ENCODE data around the gene LGALS3. TPM values are rescaled to one million over a fixed set of nuclear protein-coding genes. Genes with fewer than 3 reads are reported as not detected.
"Not testable (repeated sequence)": the region's sequence is repeated elsewhere in the genome, so short reads cannot be mapped to it uniquely, and the experiment has no call there.

Gene LGALS3
- polyA plus RNA-seq (ENCODE audit: insufficient read length in 3 of 3) = 10 to 100 TPM; 14.8 to 26.0 (median 16.1) TPM
- long read RNA-seq, donor 1, transcript LGALS3-201 (6 exons, 1,146 nt) = major isoform, 10 of 16 reads
- long read RNA-seq, donor 1, partial matches to known transcripts = 5 of 16 reads
- long read RNA-seq, donor 1, other reads (novel, unspliced or antisense) = 0 of 16 reads
- long read RNA-seq, donor 2, transcript LGALS3-201 (6 exons, 1,146 nt) = major isoform, 11 of 54 reads
- long read RNA-seq, donor 2, partial matches to known transcripts = 39 of 54 reads
- long read RNA-seq, donor 2, other reads (novel, unspliced or antisense) = 0 of 54 reads
- long read RNA-seq, donor 3, transcript LGALS3-201 (6 exons, 1,146 nt) = major isoform, 23 of 49 reads
- long read RNA-seq, donor 3, partial matches to known transcripts = 22 of 49 reads
- long read RNA-seq, donor 3, other reads (novel, unspliced or antisense) = 0 of 49 reads
- long read RNA-seq, donor 4, transcript LGALS3-201 (6 exons, 1,146 nt) = major isoform, 12 of 18 reads
- long read RNA-seq, donor 4, partial matches to known transcripts = 5 of 18 reads
- long read RNA-seq, donor 4, other reads (novel, unspliced or antisense) = 0 of 18 reads
- long read RNA-seq, donor 5 = 0 reads
- long read RNA-seq, donor 6, transcript LGALS3-201 (6 exons, 1,146 nt) = major isoform, 5 of 22 reads
- long read RNA-seq, donor 6, partial matches to known transcripts = 14 of 22 reads
- long read RNA-seq, donor 6, other reads (novel, unspliced or antisense) = 0 of 22 reads
- long read RNA-seq, donor 7, transcript LGALS3-201 (6 exons, 1,146 nt) = major isoform, 12 of 24 reads
- long read RNA-seq, donor 7, partial matches to known transcripts = 11 of 24 reads
- long read RNA-seq, donor 7, other reads (novel, unspliced or antisense) = 0 of 24 reads
- long read RNA-seq, donor 8 = 0 reads
- long read RNA-seq, donor 9, transcript LGALS3-201 (6 exons, 1,146 nt) = major isoform, 16 of 27 reads
- long read RNA-seq, donor 9, partial matches to known transcripts = 7 of 27 reads
- long read RNA-seq, donor 9, other reads (novel, unspliced or antisense) = 0 of 27 reads
- long read RNA-seq, donor 10, transcript LGALS3-201 (6 exons, 1,146 nt) = major isoform, 13 of 31 reads
- long read RNA-seq, donor 10, partial matches to known transcripts = 13 of 31 reads
- long read RNA-seq, donor 10, other reads (novel, unspliced or antisense) = 0 of 31 reads
- long read RNA-seq, donor 11, transcript LGALS3-201 (6 exons, 1,146 nt) = major isoform, 10 of 11 reads
- long read RNA-seq, donor 11, partial matches to known transcripts = 0 of 11 reads
- long read RNA-seq, donor 11, other reads (novel, unspliced or antisense) = 0 of 11 reads
- long read RNA-seq, donor 12, transcript LGALS3-201 (6 exons, 1,146 nt) = major isoform, 15 of 32 reads
- long read RNA-seq, donor 12, partial matches to known transcripts = 15 of 32 reads
- long read RNA-seq, donor 12, other reads (novel, unspliced or antisense) = 0 of 32 reads
- long read RNA-seq, donor 13 = 0 reads
- long read RNA-seq, donor 14, transcript LGALS3-201 (6 exons, 1,146 nt) = major isoform, 19 of 30 reads
- long read RNA-seq, donor 14, partial matches to known transcripts = 10 of 30 reads
- long read RNA-seq, donor 14, other reads (novel, unspliced or antisense) = 0 of 30 reads
- long read RNA-seq, donor 15, transcript LGALS3-201 (6 exons, 1,146 nt) = major isoform, 7 of 15 reads
- long read RNA-seq, donor 15, partial matches to known transcripts = 7 of 15 reads
- long read RNA-seq, donor 15, other reads (novel, unspliced or antisense) = 0 of 15 reads
- long read RNA-seq, donor 16, transcript LGALS3-201 (6 exons, 1,146 nt) = major isoform, 48 of 68 reads
- long read RNA-seq, donor 16, partial matches to known transcripts = 17 of 68 reads
- long read RNA-seq, donor 16, other reads (novel, unspliced or antisense) = 0 of 68 reads

DNA sequence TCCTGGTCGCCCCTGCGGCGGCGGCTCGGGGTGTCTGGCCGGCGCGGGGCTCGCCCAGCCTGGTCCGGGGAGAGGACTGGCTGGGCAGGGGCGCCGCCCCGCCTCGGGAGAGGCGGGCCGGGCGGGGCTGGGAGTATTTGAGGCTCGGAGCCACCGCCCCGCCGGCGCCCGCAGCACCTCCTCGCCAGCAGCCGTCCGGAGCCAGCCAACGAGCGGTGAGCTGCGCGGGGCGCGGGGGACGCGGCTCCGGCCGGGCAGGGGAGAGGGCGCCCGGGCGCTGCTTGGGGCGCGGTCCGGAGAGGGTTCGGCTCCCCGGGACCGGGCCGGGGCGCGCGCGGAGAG lies at the start of gene LGALS3:
Gene LGALS3 (plus strand): TSS at position 167 of the 342 bp plus-strand sequence. CDS start 8,122 bp downstream, outside the sequence.
- no peak for DNase-seq (ENCODE audit: extremely low read depth in 1 of 11, low read depth in 9 of 11, low spot score in 4 of 11)

GRCh38 chr14:55079961-55080360 lies 49.1 kb upstream of the LGALS3 start:
- not testable (repeated sequence) for DNase-seq (ENCODE audit: extremely low read depth in 1 of 11, low read depth in 9 of 11, low spot score in 4 of 11)

- no peak for DNase-seq (ENCODE audit: extremely low read depth in 1 of 11, low read depth in 9 of 11, low spot score in 4 of 11)
Measured at GRCh38 chr14:55084401-55085059, 44.5 kb upstream of the LGALS3 start.

DNA sequence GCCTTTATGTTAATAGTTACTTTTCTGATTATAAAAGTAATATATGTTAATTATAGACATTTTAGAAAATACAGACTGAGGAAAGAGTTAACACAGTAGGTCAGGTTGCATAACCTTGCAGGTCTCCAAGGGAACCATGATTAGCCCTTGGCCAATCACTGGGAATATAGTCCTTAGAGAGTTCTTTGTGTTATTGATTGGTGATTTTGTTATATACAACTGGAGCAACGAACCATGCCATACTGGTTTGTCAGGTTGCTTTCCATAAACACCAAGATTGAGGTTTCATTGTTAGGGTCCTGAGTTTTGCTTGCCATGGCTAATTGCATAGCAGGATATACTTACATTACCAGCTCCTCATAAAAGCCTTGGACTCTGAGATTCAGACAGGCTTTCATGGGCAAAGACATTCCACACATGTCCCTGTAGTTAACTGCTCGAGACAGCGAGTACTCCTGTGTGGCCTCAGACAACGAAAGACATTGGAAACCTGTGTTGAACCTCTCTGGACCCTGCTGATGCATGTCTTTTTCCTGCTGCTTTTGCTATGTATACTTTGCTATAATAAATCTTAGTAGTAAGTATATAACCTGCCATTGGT lies 43.9 kb upstream of the LGALS3 start:
- DNase-seq (ENCODE audit: extremely low read depth in 1 of 11, low read depth in 9 of 11, low spot score in 4 of 11) = no peak

GRCh38 chr14:55086938-55087337 lies 42.1 kb upstream of the LGALS3 start:
- no peak for DNase-seq (ENCODE audit: extremely low read depth in 1 of 11, low read depth in 9 of 11, low spot score in 4 of 11)

GRCh38 chr14:55088356-55088755 lies 40.7 kb upstream of the LGALS3 start:
- DNase-seq (ENCODE audit: extremely low read depth in 1 of 11, low read depth in 9 of 11, low spot score in 4 of 11) = no peak

GRCh38 chr14:55092341-55092740 lies 36.7 kb upstream of the LGALS3 start:
- DNase-seq (ENCODE audit: extremely low read depth in 1 of 11, low read depth in 9 of 11, low spot score in 4 of 11) = no peak

DNA sequence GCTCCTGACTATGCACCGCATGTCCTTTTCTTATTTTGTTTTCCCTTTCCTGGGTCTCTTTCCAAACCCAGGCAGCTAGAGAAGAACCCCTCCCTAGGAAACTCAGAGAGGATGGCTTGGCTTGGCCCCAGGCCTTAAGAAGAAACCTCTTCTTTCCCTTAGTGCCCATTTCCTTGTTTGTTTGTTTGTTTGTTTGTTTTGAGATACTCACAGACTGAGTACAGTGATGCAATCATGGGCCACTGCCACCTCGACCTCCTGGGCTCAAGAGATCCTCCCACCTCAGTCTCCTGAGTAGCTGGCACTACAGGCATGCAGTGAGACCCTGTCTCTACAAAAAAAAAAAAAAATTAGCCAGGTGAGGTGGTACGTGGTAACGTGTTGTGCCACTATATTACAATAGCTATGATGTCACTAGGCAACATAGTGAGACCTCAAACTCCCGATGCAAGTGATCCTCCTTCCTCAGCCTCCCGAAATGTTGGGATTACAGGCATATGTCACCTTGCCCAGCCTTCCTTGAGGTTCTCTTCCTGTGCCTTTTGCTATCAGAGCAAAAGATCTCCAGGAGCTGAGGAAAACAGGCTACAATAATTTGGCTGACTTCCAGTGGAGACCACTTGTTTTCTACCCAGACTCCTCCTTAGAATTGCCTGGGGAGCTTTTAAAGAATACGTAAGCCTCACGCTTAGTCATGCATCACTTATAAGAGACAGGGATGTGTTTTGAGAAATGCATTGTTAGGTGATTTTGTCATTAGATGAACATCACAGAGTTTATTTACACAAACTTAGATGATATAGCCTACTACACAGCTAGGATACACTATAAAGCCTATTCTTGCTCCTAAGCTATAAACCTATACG lies 34.5 kb upstream of the LGALS3 start:
- no peak for DNase-seq (ENCODE audit: extremely low read depth in 1 of 11, low read depth in 9 of 11, low spot score in 4 of 11)

DNA sequence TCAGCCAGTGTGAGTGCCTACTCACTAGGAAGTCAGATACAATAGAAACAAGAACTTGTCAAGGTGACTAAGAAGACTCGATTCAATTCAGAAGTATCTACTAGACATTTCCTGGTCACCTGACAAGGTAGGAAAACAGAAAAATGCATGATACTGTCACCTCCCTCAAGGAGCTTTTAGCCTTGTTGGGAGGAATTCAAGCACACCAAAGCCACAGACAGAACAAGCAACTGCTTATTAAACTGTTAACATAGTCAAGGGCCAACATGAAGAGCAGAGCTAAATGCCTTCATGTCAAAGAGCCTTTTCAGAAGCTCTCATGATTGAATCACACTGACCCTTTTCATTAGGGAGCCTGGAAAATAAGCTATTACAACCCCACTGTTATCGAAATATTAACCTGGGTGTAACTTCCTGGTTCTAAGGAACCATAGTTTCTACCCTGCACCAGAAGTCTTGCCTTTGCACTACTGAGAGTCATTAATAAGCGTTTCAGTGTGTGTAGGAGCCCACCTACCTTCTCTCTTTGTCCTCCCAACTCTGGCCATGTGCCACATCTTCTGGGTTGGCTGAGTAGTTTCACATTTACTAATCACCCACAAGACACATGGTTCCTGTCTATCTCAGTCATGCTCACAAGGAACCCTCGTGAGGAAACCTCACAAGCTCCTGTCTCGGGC lies 31.0 kb upstream of the LGALS3 start:
- DNase-seq (ENCODE audit: extremely low read depth in 1 of 11, low read depth in 9 of 11, low spot score in 4 of 11) = no peak

DNA sequence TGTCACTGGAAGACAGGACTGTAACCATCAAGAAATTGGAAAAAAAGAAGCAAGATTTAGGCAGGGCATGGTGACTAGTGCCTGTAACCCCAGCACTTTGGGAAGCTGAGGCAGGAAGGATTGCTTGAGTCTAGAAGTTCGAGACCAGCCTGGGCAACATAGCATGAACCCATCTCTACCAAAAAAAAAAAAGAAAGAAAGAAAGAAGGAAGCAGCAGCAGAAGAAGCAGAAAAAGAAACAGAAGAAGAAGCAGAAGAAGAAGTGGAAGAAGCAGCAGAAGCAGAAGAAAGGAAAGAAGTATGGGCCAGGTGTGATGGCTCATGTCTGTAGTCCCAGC lies 30.5 kb upstream of the LGALS3 start:
- DNase-seq (ENCODE audit: extremely low read depth in 1 of 11, low read depth in 9 of 11, low spot score in 4 of 11) = no peak

DNA sequence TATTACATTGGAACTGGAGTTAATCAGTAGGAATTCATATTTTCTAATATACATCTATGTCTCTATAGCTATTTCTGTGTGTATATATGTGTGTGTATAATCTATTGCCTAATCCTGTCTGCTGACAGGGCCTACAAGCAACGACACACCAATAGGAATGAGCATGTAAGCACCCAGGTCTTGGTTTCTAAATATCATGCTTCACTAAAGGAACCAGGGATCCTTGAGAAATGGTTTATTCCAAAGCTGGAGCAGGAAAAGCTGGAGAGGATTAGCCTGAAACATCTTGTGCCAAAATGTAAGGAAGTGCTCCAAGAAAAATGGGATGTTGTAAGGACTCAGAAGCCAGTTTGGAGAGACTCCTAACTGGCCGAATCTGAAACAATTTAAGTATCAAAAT lies 29.3 kb upstream of the LGALS3 start:
- no peak for DNase-seq (ENCODE audit: extremely low read depth in 1 of 11, low read depth in 9 of 11, low spot score in 4 of 11)

DNA sequence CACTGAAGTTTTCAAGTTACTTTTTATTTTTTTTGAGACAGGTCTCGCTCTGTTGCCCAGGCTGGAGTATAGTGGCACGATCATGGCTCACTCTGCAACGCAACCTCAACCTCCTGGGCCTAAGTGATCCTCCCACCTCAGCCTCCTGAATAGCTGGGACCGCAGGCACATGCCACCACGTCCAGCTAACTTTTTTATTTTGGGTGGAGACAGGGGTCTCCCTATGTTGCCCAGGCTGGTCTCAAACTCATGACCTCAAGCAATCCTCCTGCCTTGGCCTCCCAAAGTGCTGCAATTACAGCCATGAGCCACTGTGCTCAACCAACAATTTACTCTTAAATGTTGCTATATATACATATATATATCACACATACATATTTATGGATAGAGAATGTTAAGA lies 27.4 kb upstream of the LGALS3 start:
- no peak for DNase-seq (ENCODE audit: extremely low read depth in 1 of 11, low read depth in 9 of 11, low spot score in 4 of 11)

DNA sequence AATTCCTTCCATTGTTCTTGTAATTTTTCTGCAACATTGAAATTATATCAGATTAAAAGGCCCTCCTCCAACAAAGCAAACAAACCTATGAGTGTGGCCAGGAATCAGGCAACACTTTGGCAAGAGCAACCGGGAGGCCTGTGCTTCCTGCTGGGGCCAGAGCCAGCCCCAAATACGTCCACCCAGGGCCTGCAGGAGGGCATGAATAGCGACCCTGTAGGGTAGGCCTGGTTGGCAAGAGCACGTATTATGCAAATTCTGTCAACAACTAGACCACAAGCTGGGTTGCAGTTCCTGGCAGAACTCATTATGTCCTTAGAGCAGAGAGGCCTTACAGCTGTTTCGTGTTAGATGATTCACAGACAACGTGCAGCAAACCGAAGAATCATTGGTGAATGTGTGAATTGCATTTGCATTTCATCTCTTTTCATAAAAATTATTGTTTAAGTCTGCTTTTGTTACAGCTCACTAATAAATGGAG lies 26.9 kb upstream of the LGALS3 start:
- peak in 1 of 11 donors; percentile 32 for DNase-seq (ENCODE audit: extremely low read depth in 1 of 11, low read depth in 9 of 11, low spot score in 4 of 11)

GRCh38 chr14:55103005-55103640 lies 25.9 kb upstream of the LGALS3 start:
- DNase-seq (ENCODE audit: extremely low read depth in 1 of 11, low read depth in 9 of 11, low spot score in 4 of 11) = peak in 4 of 11 donors; percentile 24 to 42 (median 34)
